GM12801 (cell line): Measurements from ENCODE around the gene ERF.

Experiments
- CTCF ChIP-seq: IDR thresholded peaks from one replicate; pipeline ENCODE4 v1.5.1; 2011; ENCODE audit warnings: control low read depth; ENCODE audit not compliant: insufficient read length; ENCODE audit errors: extremely low read depth

The ERF gene

GRCh38 chr19:42217520-42218437 lies 37.1 kb downstream of the ERF start, which contains the start of gene DEDD2:
DEDD2 (minus strand) TSS chr19:42217677; CDS start chr19:42217007, 670 bp downstream.
- no peak for TF ChIP-seq CTCF

- no peak for TF ChIP-seq CTCF
Measured at GRCh38 chr19:42216653-42217519, 38.0 kb downstream of the ERF start.

- TF ChIP-seq CTCF, result no peak
Measured at GRCh38 chr19:42214810-42215485, 40.0 kb downstream of the ERF start.

GRCh38 chr19:42212886-42213285 lies 42.0 kb downstream of the ERF start:
- TF ChIP-seq CTCF, result no peak

GRCh38 chr19:42208612-42209011 lies 46.3 kb downstream of the ERF start:
- no peak for TF ChIP-seq CTCF

GRCh38 chr19:42207767-42208271 lies 47.1 kb downstream of the ERF start:
- TF ChIP-seq CTCF, result no peak
